CD4-positive, alpha-beta T cell treated with Interleukin-12 subunit alpha and Interleukin-12 subunit beta, for 1 hour (primary cell): ENCODE measurements around the gene ISOC1.

Source experiments
- DNase-seq: peaks from one replicate; pipeline ENCODE4 v3.0.0-alpha.2; 2020

Gene ISOC1

DNA sequence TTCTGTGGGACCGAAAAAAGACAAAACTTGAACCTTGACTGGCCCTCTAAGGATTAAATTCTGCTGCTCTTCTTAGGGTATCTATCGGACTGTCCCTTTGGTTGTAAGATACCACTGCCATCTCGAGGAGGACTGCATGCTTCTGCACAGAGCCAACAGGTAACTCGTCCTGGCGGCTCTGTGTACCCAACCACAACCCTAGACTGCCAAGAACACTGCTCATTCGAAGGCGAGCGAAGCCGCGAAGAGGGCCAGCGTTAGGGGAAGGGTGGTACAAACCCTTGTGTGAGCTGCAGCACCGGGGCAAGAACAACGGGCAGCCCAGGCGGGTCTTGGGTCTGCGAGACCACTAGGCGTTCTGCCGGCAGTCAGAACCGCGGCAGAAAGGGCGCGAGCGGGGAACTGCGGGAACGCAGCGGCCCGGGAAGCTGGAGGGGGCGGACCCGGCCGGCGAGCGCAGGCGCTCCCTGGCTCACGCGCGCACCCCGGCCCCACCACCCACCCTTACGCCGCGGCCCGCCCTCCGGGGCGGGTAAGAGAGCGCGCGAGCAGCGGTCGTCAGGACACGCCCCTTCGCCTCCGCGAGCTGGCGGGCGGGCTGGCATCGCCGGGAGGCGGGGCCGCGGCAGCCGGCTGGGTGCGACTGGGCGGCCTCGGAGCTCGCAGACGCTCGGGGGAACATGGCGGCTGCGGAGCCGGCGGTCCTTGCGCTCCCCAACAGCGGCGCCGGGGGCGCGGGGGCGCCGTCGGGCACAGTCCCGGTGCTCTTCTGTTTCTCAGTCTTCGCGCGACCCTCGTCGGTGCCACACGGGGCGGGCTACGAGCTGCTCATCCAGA lies at the start of gene ISOC1:
TSS of gene ISOC1 (plus strand) at position 663 of the 837 bp plus-strand sequence. CDS start at position 681, 18 bp downstream.
- DNase-seq: peak; percentile 93

DNA sequence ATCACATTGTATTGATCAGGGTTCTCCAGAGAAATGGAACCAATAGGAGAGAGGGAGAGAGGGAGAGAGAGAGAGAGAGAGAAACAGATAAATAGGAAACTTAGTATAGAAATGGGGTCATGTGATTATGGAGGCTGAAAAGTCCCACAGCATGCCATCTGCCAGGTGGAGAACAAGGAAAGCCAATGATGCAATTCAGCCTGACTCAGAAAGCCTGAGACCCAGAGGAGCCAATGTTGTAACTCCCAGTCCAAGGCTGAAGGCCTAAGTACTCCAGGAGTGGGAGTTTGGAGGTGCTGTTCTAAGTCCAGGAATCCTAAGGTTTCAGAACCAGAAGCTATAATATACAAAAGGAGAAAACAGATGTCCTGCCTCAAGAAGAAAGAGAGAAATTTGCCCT lies 48.4 kb upstream of the ISOC1 start:
- DNase-seq: no peak

DNA sequence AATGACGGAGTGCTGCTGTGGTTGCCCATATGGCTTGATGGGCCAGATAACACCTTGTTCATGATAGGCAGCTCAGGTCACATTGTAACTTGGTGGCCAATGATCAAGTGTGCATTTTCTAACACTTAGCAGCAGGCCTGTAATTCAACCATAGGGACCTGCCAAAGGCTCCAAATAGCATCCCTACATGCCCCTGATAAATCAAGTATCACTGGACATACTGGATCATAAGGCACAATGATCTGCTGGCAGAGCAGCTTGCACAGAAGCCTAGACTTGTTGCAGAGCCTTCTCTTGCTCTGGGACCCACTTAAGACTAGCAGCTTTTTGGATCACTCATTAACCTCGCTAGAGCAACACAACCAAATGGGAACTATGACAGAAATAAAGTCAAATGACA lies 46.0 kb upstream of the ISOC1 start:
- no peak for DNase-seq

DNA sequence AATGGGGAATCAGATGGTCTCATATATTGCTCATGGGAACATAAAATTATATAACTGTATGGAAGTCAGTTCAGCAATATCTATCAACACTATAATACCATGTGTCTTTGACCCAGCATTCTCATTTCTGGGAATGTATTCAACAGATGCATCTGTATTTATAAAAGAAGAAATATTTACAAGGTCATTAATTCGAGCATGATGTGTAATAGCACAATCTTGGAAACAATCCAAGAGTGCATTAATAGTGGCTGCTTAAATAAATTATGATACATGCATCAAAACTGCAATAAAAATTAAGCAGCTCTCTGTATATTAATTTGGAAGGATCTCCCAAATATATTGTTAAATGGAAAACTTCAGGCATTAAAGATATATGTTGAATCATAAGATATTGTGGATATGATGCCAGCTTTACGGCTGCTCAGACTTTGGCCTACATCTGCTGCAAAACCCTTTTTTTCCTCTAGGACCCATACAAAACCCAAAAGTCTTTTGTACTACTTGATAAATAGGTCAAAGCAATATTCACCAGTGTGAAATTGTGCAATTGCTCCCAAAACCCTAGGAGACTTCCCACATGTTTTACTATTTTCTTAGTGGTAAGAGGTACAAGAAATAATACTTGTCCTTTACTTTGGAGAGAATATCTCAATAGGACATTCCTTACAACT lies 45.3 kb upstream of the ISOC1 start:
- DNase-seq: no peak

GRCh38 chr5:129051283-129051682 lies 43.3 kb upstream of the ISOC1 start:
- DNase-seq: no peak

DNA sequence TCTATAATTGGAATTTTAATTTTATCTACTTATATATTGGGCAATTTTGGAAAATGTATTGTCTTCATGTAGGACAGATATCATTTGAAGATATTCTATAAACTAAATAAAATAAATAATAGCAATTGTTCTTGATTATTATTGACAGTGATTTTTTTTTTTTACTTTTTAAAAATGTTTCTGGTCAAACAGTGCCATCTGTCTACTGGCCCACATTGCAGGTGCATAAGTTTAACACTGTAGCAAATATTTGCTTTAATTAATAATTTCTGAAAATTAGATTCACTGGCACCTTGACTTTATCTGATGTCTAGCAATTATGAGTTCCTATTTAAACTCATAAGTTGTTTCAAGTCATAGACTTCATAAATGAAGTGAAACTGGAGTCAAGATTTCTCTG lies 41.1 kb upstream of the ISOC1 start:
- no peak for DNase-seq

DNA sequence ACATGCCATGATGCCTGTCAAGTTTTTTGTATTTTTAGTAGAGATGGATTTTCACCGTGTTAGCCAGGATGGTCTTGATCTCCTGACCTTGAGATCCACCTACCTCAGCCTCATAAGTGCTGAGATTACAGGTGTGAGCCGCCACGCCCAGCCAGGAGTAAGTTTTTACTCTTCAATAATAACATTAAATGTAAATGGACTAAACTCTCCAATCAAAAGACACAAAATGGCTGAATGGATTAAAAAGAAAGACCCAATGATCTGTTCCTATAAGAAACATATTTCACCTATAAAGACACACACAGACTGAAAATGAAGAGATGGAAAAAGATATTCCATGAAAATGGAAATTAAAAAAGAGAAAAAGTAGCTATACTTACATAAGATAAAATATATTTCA lies 37.2 kb upstream of the ISOC1 start:
- DNase-seq: no peak

DNA sequence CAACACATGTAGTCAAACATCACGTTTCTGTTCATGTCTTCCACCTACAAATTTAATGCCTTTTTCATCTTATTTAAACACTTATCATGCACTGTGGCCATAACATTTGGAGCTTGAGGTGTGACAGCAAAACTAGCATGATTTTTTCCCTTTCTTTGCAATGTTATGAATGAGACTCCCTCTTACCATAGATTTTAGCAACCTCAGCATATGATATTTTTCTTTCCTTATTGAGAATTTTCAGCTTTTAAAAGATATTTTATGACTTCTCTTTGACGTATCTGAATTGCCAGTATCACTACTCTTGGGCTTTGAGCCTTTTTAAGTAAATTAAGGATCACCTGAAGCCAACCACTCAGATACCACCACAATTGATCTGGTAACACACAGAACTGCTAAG lies 32.7 kb upstream of the ISOC1 start:
- no peak for DNase-seq

GRCh38 chr5:129063483-129064113 lies 31.0 kb upstream of the ISOC1 start:
- no peak for DNase-seq

- no peak for DNase-seq
Measured at GRCh38 chr5:129065721-129066120, 28.8 kb upstream of the ISOC1 start.

- DNase-seq: no peak
Measured at GRCh38 chr5:129067745-129068144, 26.8 kb upstream of the ISOC1 start.

- DNase-seq: no peak
Measured at GRCh38 chr5:129069292-129069691, 25.3 kb upstream of the ISOC1 start.

- no peak for DNase-seq
Measured at GRCh38 chr5:129073111-129073510, 21.4 kb upstream of the ISOC1 start.

GRCh38 chr5:129074903-129075302 lies 19.6 kb upstream of the ISOC1 start:
- DNase-seq: no peak

- no peak for DNase-seq
Measured at GRCh38 chr5:129077433-129078075, 17.0 kb upstream of the ISOC1 start.

DNA sequence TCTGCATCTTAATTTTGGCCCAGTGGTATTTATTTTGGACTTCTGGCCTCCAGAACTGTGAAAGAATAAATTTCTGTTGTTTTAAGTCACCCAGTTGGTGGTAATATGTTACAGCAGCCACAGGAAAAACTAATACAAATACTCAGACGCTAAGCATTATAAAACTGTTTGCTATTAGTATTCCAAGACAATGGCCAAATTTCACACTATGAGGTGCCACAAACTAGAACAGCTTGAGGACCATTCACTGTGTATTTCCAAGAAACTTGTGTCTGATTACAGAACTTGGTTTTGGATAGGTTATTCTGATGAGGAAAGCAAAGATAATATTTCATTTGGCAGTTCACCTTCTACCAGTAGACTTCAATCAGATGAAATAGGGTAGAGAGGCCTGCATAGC lies 16.3 kb upstream of the ISOC1 start:
- no peak for DNase-seq

GRCh38 chr5:129078660-129079059 lies 15.9 kb upstream of the ISOC1 start:
- DNase-seq: no peak

DNA sequence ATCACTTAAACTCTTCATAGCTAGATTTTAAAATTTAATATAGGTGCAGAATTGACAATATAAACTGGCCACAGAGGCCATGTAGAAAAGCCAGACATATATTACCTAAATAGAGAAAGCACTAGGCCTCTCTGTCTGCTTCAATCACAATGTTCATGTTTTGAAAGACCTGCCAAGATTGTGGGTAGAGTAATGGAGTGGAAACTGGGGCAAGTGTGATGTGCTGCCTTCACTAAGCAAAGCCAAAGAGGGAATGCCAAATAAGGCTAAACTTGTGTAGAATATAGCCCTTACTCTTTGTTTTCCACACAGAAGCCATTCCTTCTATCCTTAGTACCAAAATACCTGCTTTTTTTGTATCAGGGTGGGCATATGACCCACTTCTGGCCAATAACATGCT lies 15.1 kb upstream of the ISOC1 start:
- no peak for DNase-seq

DNA sequence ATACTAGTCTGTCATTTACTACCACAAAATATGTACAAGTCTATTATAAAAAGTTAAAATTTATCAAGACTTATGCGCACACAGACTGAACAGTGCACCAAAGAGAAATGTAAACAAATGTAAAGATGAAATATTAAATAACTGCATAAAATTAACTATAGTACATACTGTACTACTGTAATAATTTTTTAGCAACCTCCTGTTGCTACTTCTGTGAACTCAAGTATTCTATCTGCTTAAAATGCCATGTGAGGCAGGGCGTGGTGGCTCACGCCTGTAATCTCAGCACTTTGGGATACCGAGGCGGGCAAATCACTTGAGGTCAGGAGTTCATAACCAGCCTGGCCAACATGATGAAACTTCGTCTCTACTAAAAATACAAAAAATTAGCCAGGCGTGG lies 13.8 kb upstream of the ISOC1 start:
- DNase-seq: no peak

- DNase-seq: no peak
Measured at GRCh38 chr5:129082225-129083136, 12.1 kb upstream of the ISOC1 start.

DNA sequence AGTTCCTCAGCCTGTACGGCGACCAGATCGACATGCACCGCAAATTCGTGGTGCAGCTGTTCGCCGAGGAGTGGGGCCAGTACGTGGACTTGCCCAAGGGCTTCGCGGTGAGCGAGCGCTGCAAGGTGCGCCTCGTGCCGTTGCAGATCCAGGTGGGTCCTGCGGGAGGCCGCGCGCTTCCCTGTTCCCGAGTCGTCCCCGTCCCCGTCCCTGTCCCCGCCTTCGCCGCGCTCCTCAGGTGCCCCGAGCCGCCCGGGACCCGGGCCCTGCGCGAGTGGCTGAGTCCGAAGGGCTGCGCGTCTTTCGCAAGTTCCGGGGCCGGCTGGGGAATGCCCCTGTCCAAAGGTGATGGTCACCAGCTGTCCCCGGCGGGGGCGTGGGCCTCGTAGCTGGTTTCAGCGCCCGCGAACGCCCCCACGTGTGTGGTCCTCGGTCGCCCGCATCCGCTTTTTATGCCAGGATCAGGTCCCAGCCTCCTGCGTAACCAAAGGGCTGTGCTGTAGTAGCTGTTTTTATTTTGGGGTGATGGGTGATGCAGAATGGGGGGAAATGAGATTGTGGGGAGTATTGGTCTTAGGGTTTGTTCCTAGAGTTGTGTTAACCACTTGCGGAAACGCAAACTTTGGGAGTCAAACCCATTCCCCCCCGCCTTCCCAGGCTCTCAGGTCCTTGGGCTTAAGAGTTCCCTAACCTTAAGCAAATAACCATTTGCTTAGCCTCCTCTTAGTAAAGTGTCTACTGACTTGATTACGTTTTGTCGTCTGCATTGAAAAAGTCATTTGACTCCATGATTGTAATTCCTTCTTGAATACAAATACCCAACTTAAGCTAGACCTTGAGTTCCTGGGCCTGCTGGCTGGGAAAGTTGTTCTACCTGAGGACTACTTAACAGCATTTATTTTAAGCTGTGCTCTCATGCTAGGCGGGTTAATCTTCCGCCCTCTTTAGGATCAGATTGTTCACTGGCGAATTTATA lies 663 bp downstream of the ISOC1 start:
- peak; percentile 53 for DNase-seq
